ENCODE measurements around the gene PSKH1. TPM values are rescaled to one million over a fixed set of nuclear protein-coding genes. Genes with fewer than 3 reads are reported as not detected.

Gene PSKH1
- total RNA-seq: 13.6 and 16.9 TPM in 2 replicates

GRCh38 chr16:67892899-67893742, at the start of gene PSKH1:
PSKH1 (plus strand) TSS chr16:67893254; CDS start chr16:67908750, 15,496 bp downstream.

GRCh38 chr16:67846320-67847063, 46.6 kb upstream of the PSKH1 start, which contains the start of gene NUTF2:
NUTF2 (plus strand) TSS chr16:67846933; CDS start chr16:67865131, 18,198 bp downstream.

DNA sequence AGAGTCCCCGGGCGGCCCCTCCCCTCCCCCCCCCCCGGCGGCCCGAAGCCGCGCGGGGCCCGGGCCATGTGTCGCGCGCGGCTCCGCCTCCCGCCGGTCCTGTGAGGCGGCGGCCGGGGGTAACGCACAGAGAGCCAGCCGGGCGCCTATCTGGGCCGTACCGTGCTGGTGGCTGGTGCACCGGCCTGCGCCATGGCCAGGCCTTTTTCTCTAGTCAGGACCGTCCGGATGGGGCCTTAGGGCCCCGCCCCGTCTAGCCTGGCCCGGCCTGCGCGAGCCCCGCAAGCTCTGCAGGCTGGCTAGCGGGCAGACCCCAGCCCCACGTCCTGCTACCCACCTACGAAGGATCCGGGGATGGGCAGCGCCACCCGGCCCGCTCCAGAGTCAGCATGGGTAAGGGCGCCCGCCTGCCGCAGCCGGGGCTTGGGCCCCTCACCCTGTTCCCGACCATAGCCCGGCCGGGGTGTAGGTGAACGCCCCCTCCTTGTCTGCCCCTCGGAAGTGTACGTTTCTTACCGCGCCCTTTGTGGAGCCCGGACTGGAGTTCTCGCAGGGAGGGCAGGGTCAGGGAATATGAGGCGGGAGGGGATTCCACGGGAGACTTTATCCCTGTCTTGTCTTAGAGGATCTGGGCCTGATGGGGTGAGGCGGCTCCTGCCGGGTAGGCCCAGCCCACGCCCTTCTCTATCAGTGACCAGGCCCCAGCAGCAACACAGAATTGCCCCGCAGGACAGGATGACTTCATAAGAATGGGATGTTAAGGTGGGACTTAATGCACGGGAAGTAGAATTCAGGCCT, 45.8 kb upstream of the PSKH1 start, which contains the start of gene CENPT:
TSS of gene CENPT (minus strand) at position 630 of the 798 bp plus-strand sequence. CDS start 13,834 bp downstream, outside the sequence.

DNA sequence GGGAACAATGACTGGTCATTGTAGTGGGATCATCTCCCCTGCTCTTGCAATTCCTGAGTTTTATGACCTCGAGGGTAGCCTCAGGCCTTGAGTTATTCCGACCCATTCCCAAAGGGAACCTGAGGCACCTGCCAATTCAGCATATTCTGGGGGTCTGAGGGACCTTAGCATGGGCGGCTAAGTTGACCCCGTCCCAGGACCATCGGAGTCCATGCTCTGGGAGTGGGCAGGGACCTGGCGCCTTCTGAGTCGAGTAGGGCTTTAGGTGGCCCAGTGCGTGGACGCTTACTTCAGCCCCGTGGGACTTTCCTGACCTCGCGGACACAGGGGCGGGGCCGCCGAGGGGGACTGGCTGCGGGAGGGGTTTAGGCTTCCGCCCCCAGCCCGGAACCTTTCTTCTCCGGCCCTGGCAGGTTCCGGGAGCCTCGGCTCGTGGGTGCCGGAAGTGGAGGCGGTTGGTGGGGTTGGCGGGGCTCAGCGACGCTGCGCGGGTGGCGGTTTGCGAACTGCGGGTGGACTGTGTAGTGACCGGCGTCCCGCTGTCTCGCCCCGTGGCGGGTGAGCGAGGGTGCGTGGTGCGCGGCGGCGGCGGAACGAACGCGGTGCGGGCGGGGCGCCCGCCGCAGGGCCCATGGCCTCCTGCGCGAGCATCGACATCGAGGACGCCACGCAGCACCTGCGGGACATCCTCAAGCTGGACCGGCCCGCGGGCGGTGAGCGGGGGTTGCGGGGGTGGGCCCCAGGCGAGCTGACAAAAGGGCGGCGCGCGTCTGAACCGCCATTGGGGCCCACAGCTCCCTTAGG, 20.2 kb upstream of the PSKH1 start, which contains the start of gene EDC4:
TSS of gene EDC4 (plus strand) at position 422 of the 804 bp plus-strand sequence. CDS start at position 632, 210 bp downstream.

DNA sequence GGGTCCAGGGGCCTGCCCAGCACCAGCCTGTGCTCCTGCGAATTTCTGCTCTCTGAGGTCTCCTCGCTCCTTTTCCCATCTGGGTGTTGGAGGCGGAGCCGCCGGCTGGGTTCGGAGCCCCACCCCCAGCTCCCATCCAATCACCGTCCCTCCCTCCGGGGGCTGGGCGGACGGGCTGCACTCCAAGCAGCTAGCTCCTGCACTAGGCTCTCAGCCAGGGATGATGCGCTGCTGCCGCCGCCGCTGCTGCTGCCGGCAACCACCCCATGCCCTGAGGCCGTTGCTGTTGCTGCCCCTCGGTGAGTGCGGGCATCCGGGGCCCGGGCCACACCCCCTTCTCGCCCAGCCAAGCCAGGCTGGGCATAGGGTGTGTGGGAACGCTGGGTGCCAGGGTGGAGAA, 8.4 kb upstream of the PSKH1 start, which contains the start of gene NRN1L:
TSS of gene NRN1L (plus strand) at position 202 of the 400 bp plus-strand sequence. CDS start at position 221, 19 bp downstream.

GRCh38 chr16:67931712-67932461, 38.8 kb downstream of the PSKH1 start, which contains the start of gene CTRL:
CTRL (minus strand) TSS chr16:67931862; CDS start chr16:67931852, 10 bp downstream.

DNA sequence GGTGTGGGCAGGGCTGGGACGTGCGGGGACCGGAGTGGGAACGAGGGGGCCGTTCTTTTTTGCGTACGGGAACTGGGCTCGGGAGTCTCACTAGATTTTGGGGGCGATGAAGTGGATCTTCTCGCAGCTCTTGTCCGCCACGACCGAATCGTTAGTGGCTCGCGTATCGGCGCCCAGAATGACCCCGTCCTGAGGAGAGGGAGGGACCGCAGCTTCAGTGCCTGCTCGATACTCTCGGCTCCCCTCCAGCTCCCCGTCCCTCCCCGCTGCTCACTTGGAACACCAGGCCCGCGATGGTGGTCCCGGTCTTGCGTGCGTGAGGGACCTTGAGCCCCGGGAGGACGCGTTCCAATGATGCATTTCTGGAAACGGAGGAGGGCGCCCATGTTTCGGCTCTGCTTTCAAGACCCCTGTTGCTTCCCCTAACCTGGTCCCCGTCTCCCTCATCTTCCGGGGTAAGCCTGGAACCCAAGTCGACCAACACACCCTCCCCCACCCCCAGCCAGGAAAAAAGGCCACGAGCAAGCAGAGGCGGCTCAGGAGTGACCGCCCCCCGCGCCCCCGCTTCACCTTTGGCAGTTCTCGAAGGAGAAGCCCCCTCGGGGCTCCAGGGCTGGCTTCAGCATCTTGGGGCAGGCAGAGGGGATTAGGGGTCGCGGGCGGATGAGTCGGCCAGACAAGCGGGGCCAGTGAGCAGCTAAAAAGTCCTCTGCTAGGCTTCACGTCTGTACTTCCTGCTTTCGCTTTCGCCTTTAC, 43.2 kb downstream of the PSKH1 start, which contains the start of gene PSMB10:
TSS of gene PSMB10 (minus strand) at position 727 of the 756 bp plus-strand sequence. CDS start at position 626, 101 bp downstream.

GRCh38 chr16:67943619-67944504, 50.8 kb downstream of the PSKH1 start, which contains the start of gene LCAT:
LCAT (minus strand) TSS chr16:67944120; CDS start chr16:67944101, 19 bp downstream.

GRCh38 chr16:67968400-67969253, 75.6 kb downstream of the PSKH1 start, which contains the start of gene SLC12A4:
SLC12A4 (minus strand) TSS chr16:67968637; CDS start chr16:67968553, 84 bp downstream.

Small RNAs within 50 kb of the gene (small RNA-seq; reads per million reads assigned to genes)
- gene AC040162.2 (not detected), gene NRN1L (not detected)

Other genes starting within 250 kb of the PSKH1 start
- gene CARMIL2, start 248.1 kb upstream of the PSKH1 start, total RNA-seq: 0.86 and 1.2 TPM in 2 replicates
- 19.1 and 27.1 TPM in 2 replicates for gene ACD, start 233.0 kb upstream of the PSKH1 start, total RNA-seq
- 2.7 and 3.3 TPM in 2 replicates for gene PARD6A, start 232.3 kb upstream of the PSKH1 start, total RNA-seq
- gene ENKD1, start 226.5 kb upstream of the PSKH1 start, total RNA-seq: 8.2 and 11.7 TPM in 2 replicates
- 1.1 and 2.0 TPM in 2 replicates for gene C16orf86, start 226.4 kb upstream of the PSKH1 start, total RNA-seq
- gene GFOD2, start 173.9 kb upstream of the PSKH1 start, total RNA-seq: 33.9 and 35.1 TPM in 2 replicates
- gene RANBP10, start 86.7 kb upstream of the PSKH1 start, total RNA-seq: 9.7 and 12.0 TPM in 2 replicates
- gene TSNAXIP1, start 86.4 kb upstream of the PSKH1 start, total RNA-seq: 0.13 and 0.14 TPM in 2 replicates
- 21.8 and 27.1 TPM in 2 replicates for gene THAP11, start 50.9 kb upstream of the PSKH1 start, total RNA-seq
- gene NUTF2, start 46.3 kb upstream of the PSKH1 start, total RNA-seq: 217 and 277 TPM in 2 replicates
- 29.0 and 31.2 TPM in 2 replicates for gene CENPT, start 45.6 kb upstream of the PSKH1 start, total RNA-seq
- gene EDC4, start 20.2 kb upstream of the PSKH1 start, total RNA-seq: 62.9 and 64.6 TPM in 2 replicates
- 0.66 TPM in 1 of 2 replicates, not detected in the other for gene NRN1L, start 8.4 kb upstream of the PSKH1 start, total RNA-seq
- gene CTRL, start 38.6 kb downstream of the PSKH1 start, total RNA-seq: 0.57 TPM in 1 of 2 replicates, not detected in the other
- 22.0 and 25.1 TPM in 2 replicates for gene PSMB10, start 43.6 kb downstream of the PSKH1 start, total RNA-seq
- gene LCAT, start 50.9 kb downstream of the PSKH1 start, total RNA-seq: 4.3 and 5.0 TPM in 2 replicates
- 47.2 and 53.5 TPM in 2 replicates for gene SLC12A4, start 75.4 kb downstream of the PSKH1 start, total RNA-seq
- gene DPEP3, start 87.2 kb downstream of the PSKH1 start, total RNA-seq: not detected in 2 replicates
- gene DPEP2, start 106.2 kb downstream of the PSKH1 start, total RNA-seq: 0.22 TPM in 1 of 2 replicates, not detected in the other
- not detected in 2 replicates for gene DPEP2NB, start 122.7 kb downstream of the PSKH1 start, total RNA-seq
- 13.4 and 14.4 TPM in 2 replicates for gene DDX28, start 130.0 kb downstream of the PSKH1 start, total RNA-seq
- gene DUS2, start 130.0 kb downstream of the PSKH1 start, total RNA-seq: 19.1 and 19.7 TPM in 2 replicates
- 33.1 and 37.2 TPM in 2 replicates for gene NFATC3, start 192.1 kb downstream of the PSKH1 start, total RNA-seq

Measured in thoracic aorta endothelial cell (primary cell).